RWPE2 (cell line): ENCODE measurements around the gene CUTA.
"Not testable (repeated sequence)": the region's sequence is repeated elsewhere in the genome, so short reads cannot be mapped to it uniquely, and the experiment has no call there.

Experiments
- ATAC-seq: fragments of 200-7000 bp; cut with Tn5 transposase; 3 replicates; pipeline ENCODE4 v1.9.1; 2021; ENCODE audit warnings: low read depth
- DNase-seq: peaks from one replicate; pipeline ENCODE4 v3.0.0-alpha.2; 2020; ENCODE audit warnings: low spot score
- H3K27ac ChIP-seq: fragments of 450-650 bp; 2 replicates; pipeline ENCODE4 v1.5.1; 2017; ENCODE audit warnings: mild to moderate bottlenecking; ENCODE audit not compliant: poor library complexity, severe bottlenecking
- H3K27me3 ChIP-seq: fragments of 250-450 bp; sonication (Bioruptor Pico); 2 replicates; pipeline ENCODE4 v1.5.1; 2021; ENCODE audit warnings: mild to moderate bottlenecking, moderate library complexity; ENCODE audit not compliant: insufficient read depth, poor library complexity, severe bottlenecking
- H3K36me3 ChIP-seq: fragments of 250-450 bp; sonication (Bioruptor Pico); 2 replicates; pipeline ENCODE4 v1.5.1; 2020; ENCODE audit warnings: low read depth, mild to moderate bottlenecking, moderate library complexity
- H3K4me1 ChIP-seq: fragments of 250-450 bp; sonication (Bioruptor Pico); 2 replicates; pipeline ENCODE4 v1.5.1; 2021; ENCODE audit warnings: mild to moderate bottlenecking, moderate library complexity; ENCODE audit not compliant: insufficient read depth, poor library complexity, severe bottlenecking
- H3K4me3 ChIP-seq: fragments of 250-450 bp; sonication (Bioruptor Pico); 2 replicates; pipeline ENCODE4 v1.5.1; 2021; ENCODE audit warnings: mild to moderate bottlenecking, moderate library complexity; ENCODE audit not compliant: severe bottlenecking
- H3K9me3 ChIP-seq: fragments of 250-450 bp; sonication (Bioruptor Pico); 2 replicates; pipeline ENCODE4 v1.5.1; 2021; ENCODE audit warnings: mild to moderate bottlenecking, moderate library complexity; ENCODE audit not compliant: severe bottlenecking
- TF ChIP-seq, protein P1 (sequence below): fragments of 450-650 bp; IDR thresholded peaks from one replicate; pipeline ENCODE4 v1.5.1; 2017; ENCODE audit warnings: mild to moderate bottlenecking, moderate library complexity; ENCODE audit not compliant: poor library complexity, severe bottlenecking

The CUTA gene

GRCh38 chr6:33406126-33406525 is 11.8 kb downstream of the CUTA start:
- H3K4me1 ChIP-seq: no peaks in the 10 kb centered on the region
- H3K27ac ChIP-seq: no peak overlapping the region
- no peak overlapping the region for H3K4me3 ChIP-seq
- TF ChIP-seq, protein P1, sequence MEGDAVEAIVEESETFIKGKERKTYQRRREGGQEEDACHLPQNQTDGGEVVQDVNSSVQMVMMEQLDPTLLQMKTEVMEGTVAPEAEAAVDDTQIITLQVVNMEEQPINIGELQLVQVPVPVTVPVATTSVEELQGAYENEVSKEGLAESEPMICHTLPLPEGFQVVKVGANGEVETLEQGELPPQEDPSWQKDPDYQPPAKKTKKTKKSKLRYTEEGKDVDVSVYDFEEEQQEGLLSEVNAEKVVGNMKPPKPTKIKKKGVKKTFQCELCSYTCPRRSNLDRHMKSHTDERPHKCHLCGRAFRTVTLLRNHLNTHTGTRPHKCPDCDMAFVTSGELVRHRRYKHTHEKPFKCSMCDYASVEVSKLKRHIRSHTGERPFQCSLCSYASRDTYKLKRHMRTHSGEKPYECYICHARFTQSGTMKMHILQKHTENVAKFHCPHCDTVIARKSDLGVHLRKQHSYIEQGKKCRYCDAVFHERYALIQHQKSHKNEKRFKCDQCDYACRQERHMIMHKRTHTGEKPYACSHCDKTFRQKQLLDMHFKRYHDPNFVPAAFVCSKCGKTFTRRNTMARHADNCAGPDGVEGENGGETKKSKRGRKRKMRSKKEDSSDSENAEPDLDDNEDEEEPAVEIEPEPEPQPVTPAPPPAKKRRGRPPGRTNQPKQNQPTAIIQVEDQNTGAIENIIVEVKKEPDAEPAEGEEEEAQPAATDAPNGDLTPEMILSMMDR: no peak
- ATAC-seq (no peak), DNase-seq (no peak)
- no peaks in the 10 kb centered on the region for H3K27me3 ChIP-seq
- H3K36me3 ChIP-seq: peaks cover 82% of the 10 kb centered on the region
- H3K9me3 ChIP-seq: no peaks in the 10 kb centered on the region

GRCh38 chr6:33405386-33405940 is 12.4 kb downstream of the CUTA start:
- ATAC-seq (no peak), DNase-seq (no peak)
- H3K27ac ChIP-seq: no peak overlapping the region
- H3K27me3 ChIP-seq: no peaks in the 10 kb centered on the region
- no peak overlapping the region for H3K4me3 ChIP-seq
- no peaks in the 10 kb centered on the region for H3K9me3 ChIP-seq
- peaks cover 87% of the 10 kb centered on the region for H3K36me3 ChIP-seq
- TF ChIP-seq, protein P1: no peak
- H3K4me1 ChIP-seq: no peaks in the 10 kb centered on the region

DNA sequence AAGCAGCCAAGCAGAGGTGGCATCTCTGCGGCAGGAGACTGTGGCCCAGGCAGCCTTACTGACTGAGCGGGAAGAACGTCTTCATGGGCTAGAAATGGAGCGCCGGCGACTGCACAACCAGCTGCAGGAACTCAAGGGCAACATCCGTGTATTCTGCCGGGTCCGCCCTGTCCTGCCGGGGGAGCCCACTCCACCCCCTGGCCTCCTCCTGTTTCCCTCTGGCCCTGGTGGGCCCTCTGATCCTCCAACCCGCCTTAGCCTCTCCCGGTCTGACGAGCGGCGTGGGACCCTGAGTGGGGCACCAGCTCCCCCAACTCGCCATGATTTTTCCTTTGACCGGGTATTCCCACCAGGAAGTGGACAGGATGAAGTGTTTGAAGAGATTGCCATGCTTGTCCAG is 13.0 kb downstream of the CUTA start:
- ATAC-seq (no peak), DNase-seq (no peak)
- TF ChIP-seq, protein P1: no peak
- Histone ChIP-seq H3K27ac (no peak overlapping the region), H3K4me3 (no peak overlapping the region), H3K9me3 (no peaks in the 10 kb centered on the region), H3K27me3 (no peaks in the 10 kb centered on the region), H3K36me3 (peaks cover 92% of the 10 kb centered on the region), H3K4me1 (no peaks in the 10 kb centered on the region)

DNA sequence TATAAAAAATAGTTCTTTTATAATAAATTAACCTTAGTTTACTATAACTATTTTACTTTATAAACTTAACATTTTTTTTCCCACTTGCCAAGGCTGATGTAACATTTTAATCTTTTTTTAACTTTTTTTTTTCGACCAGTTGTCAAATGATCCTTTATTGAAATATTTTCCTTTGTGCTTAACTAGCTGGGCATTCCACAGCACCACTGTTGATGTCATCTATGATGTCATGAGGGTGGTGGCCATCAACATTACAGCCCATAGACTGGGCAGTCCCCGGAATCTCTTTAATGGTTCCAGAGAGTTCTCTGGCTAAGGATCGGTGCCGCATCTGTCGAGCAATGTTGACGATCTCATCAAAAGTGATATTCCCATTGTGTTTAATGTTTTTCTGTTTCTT is 18.0 kb downstream of the CUTA start:
- H3K4me3 ChIP-seq, H3K27ac ChIP-seq, DNase-seq, H3K9me3 ChIP-seq, H3K4me1 ChIP-seq, ATAC-seq, H3K27me3 ChIP-seq: not testable (repeated sequence)
- peaks cover 86% of the 10 kb centered on the region for H3K36me3 ChIP-seq

DNA sequence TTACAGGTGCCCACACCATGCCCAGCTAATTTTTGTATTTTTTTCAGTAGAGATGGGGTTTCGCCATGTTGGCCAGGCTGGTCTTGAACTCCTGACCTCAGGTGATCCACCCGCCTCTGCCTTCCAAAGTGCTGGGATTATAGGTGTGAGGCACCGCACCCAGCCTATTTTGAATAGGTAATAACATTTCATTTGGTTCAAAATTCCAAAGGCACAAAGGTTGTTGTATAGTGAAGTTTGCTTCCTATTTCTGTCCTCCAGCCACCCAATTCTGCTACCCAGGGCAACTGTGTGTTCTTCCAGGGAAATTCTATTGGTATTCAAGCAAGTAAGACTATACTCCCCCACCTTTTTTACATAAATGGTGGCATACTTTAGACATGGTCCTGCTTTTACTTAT is 19.3 kb downstream of the CUTA start:
- H3K36me3 ChIP-seq: peaks cover 81% of the 10 kb centered on the region
- ATAC-seq: not testable (repeated sequence)

DNA sequence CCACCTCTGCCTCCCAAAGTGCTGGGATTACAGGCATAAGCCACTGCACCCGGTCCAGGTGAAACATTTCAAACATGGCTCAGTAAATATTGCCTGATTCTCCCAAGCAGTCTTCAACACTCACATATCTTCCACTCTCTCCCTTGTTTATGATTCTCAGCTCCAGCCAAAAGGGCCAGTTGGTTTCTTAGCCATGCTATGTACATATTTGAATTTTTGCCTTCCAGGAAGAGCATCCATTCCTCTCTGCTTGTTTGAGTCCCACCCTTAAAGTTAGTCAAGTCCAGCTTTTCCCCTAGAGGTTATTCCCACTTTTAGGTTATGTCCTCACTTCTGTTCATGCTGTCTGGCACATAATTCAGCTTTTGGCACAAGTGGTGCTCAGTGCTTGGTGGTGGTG is 20.4 kb downstream of the CUTA start:
- Histone ChIP-seq H3K27me3 (no peaks in the 10 kb centered on the region), H3K36me3 (peaks cover 70% of the 10 kb centered on the region), H3K27ac (no peak overlapping the region), H3K4me1 (peaks cover 9% of the 10 kb centered on the region), H3K9me3 (no peaks in the 10 kb centered on the region), H3K4me3 (no peak overlapping the region)
- ATAC-seq (no peak), DNase-seq (no peak)
- TF ChIP-seq, protein P1: no peak

More for the DNA sequence above, 19.3 kb downstream of the CUTA start:
- H3K27ac ChIP-seq, DNase-seq, H3K4me1 ChIP-seq, H3K9me3 ChIP-seq, H3K4me3 ChIP-seq, H3K27me3 ChIP-seq: not testable (repeated sequence)
